ENCODE data around the gene MYB. TPM values are rescaled to one million over a fixed set of nuclear protein-coding genes. Genes with fewer than 3 reads are reported as not detected.

The MYB gene
- total and polyA plus RNA-seq, 2 experiments from 2014 or later, result 4.2 to 7.9 TPM

DNA sequence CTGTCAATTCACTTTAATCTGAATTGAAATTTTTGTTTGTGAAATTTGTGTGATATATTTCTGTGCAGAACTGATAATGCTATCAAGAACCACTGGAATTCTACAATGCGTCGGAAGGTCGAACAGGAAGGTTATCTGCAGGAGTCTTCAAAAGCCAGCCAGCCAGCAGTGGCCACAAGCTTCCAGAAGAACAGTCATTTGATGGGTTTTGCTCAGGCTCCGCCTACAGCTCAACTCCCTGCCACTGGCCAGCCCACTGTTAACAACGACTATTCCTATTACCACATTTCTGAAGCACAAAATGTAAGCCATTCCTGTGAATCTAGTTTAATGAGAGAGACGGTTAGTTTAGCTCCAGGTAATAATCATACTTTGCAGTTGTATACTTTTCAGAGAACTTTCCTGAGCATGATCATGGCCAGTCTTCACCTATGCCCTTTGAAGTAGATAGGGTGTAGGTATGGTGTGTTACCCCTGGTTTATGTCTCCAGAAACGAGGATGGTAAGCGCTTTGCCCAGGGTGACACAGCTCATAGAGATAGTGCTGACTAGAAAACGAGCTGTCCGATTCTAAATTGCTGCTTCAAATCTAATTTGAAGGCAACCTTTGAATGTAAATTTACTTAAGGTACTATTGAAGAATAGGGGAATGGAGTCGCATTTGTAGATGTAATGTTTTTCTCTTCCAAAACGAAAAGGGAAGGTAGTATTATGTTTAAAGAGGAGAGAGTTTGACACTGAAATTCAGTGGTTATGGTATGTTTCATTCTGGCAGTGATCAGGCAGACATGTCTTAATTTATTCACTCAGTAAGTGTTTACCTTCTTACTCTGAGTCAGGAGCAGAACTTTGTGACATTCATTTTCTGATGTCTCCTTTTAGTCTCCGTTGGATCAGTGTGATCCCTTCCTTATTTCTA, 11.4 kb downstream of the MYB start:
- ATAC-seq (no peak), DNase-seq (ENCODE audit: low spot score) (peak; percentile 19)
- no peak for TF ChIP-seq JUNB (IDR thresholded peaks at IDR 0.05; ENCODE audit: unreplicated experiment)
- TF ChIP-seq NANOG (IDR thresholded peaks at IDR 0.05; ENCODE audit: borderline replicate concordance), result no peak
- Histone ChIP-seq H4K20me1 (replicated peaks; ENCODE audit: insufficient read depth) (no peaks in the 10 kb centered on the region), H3K4me1 (ENCODE audit: insufficient read depth) (no peaks in the 10 kb centered on the region), H3F3A (replicated peaks; ENCODE audit: low read depth) (0 out of 2 replicates have a peak, but pooled peaks cover 2% of the 10 kb centered on the region), H3K79me2 (replicated peaks; ENCODE audit: insufficient read depth) (no peaks in the 10 kb centered on the region), H3K4me2 (no peak overlapping the region), H3K27me3 (ENCODE audit: insufficient read depth) (no peaks in the 10 kb centered on the region), H3K27ac (ENCODE audit: low read depth) (no peak overlapping the region), H2AFZ (no peak overlapping the region), H3K36me3 (ENCODE audit: insufficient read depth) (peaks cover 13% of the 10 kb centered on the region; the same call in 1 of the 2 replicates), H3K4me3 (no peak overlapping the region), H3K9me2 (ENCODE audit: insufficient read depth) (no peaks in the 10 kb centered on the region)
- Mint-ChIP-seq H3K36me3 (ENCODE audit: low read depth) (peaks cover 23% of the 10 kb centered on the region), H3K9me3 (no peaks in the 10 kb centered on the region), H3K4me3 (no peak overlapping the region), H3K27me3 (ENCODE audit: insufficient read depth, low read depth, poor library complexity) (peaks cover 2% of the 10 kb centered on the region), H3K27ac (no peak overlapping the region), H3K4me1 (peaks cover 10% of the 10 kb centered on the region)

DNA sequence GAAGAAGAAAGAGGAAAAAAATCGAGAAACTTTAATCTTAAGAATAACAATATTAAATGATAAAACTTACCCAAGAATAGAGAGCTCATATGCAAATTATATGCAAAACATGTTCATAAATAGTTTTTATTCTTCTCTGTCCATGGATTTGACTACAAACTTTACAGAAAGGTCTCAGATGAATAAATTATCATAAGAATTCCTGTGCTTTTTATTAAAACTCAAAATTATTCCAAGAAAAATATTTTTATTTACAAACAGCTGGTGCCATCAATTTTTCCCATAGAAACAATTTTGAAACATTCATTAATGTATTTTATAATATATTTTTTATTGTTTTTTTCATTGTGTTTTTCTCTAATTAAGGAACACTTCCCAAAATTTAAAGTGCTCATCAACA, 12.1 kb downstream of the MYB start:
- H3K4me3 Mint-ChIP-seq, result no peak overlapping the region
- peaks cover 2% of the 10 kb centered on the region for H3K27me3 Mint-ChIP-seq (ENCODE audit: insufficient read depth, low read depth, poor library complexity)
- Histone ChIP-seq H4K20me1 (replicated peaks; ENCODE audit: insufficient read depth) (no peaks in the 10 kb centered on the region), H2AFZ (no peak overlapping the region), H3K27ac (ENCODE audit: low read depth) (no peak overlapping the region), H3K4me3 (no peak overlapping the region), H3K27me3 (ENCODE audit: insufficient read depth) (no peaks in the 10 kb centered on the region), H3K4me1 (ENCODE audit: insufficient read depth) (no peaks in the 10 kb centered on the region), H3K79me2 (replicated peaks; ENCODE audit: insufficient read depth) (no peaks in the 10 kb centered on the region), H3K36me3 (ENCODE audit: insufficient read depth) (peaks cover 13% of the 10 kb centered on the region; the same call in 1 of the 2 replicates), H3K4me2 (no peak overlapping the region), H3K9me2 (ENCODE audit: insufficient read depth) (no peaks in the 10 kb centered on the region), H3F3A (replicated peaks; ENCODE audit: low read depth) (0 out of 2 replicates have a peak, but pooled peaks cover 2% of the 10 kb centered on the region)
- TF ChIP-seq, protein P1, sequence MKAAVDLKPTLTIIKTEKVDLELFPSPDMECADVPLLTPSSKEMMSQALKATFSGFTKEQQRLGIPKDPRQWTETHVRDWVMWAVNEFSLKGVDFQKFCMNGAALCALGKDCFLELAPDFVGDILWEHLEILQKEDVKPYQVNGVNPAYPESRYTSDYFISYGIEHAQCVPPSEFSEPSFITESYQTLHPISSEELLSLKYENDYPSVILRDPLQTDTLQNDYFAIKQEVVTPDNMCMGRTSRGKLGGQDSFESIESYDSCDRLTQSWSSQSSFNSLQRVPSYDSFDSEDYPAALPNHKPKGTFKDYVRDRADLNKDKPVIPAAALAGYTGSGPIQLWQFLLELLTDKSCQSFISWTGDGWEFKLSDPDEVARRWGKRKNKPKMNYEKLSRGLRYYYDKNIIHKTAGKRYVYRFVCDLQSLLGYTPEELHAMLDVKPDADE (IDR thresholded peaks at IDR 0.05), result no peak
- no peak for TF ChIP-seq EZH2 (IDR thresholded peaks at IDR 0.05; ENCODE audit: low read depth, unreplicated experiment)
- TF ChIP-seq JUNB (IDR thresholded peaks at IDR 0.05; ENCODE audit: unreplicated experiment), result no peak
- TF ChIP-seq EZH2phosphoT487 (IDR thresholded peaks at IDR 0.05; ENCODE audit: unreplicated experiment), result no peak
- TF ChIP-seq NANOG (IDR thresholded peaks at IDR 0.05; ENCODE audit: borderline replicate concordance), result no peak
- peaks cover 10% of the 10 kb centered on the region for H3K4me1 Mint-ChIP-seq
- ATAC-seq (no peak), DNase-seq (ENCODE audit: low spot score) (no peak)
- no peaks in the 10 kb centered on the region for H3K9me3 Mint-ChIP-seq
- no peak overlapping the region for H3K27ac Mint-ChIP-seq
- peaks cover 23% of the 10 kb centered on the region for H3K36me3 Mint-ChIP-seq (ENCODE audit: low read depth)

DNA sequence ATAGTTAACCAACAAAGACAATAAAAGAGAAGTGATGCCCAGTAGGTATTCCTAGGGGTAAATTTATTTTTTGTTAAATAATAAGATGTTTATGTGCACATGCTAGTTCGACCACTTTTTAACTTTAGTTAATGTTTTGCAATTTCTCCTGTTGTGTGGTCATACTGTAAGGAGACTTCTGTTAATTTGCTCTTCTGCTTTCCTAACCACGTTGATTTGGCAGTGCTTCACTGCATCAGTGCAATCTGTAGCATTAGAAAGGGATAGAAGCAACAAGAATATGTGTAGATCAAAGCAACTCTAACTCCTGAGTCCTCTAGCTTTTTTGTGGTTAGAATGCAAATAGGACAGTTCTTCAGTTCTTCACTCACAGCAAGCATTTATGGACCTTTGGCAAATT, 13.9 kb downstream of the MYB start:
- H3K27ac ChIP-seq (ENCODE audit: low read depth), result no peak overlapping the region
- H3K4me2 ChIP-seq, result no peak overlapping the region
- H3K27me3 ChIP-seq (ENCODE audit: insufficient read depth), result no peaks in the 10 kb centered on the region
- TF ChIP-seq EZH2phosphoT487 (IDR thresholded peaks at IDR 0.05; ENCODE audit: unreplicated experiment) (no peak), ZNF331 (CRISPR knock-in tag; IDR thresholded peaks at IDR 0.05; ENCODE audit: low read depth) (no peak), POLR2AphosphoS5 (IDR thresholded peaks at IDR 0.05; ENCODE audit: low read depth) (no peak)
- peaks cover 13% of the 10 kb centered on the region; the same call in 1 of the 2 replicates for H3K36me3 ChIP-seq (ENCODE audit: insufficient read depth)
- DNase-seq (ENCODE audit: low spot score), result no peak
- no peak overlapping the region for H3K4me3 ChIP-seq
- Mint-ChIP-seq H3K36me3 (ENCODE audit: low read depth) (peaks cover 23% of the 10 kb centered on the region), H3K27me3 (ENCODE audit: insufficient read depth, low read depth, poor library complexity) (no peaks in the 10 kb centered on the region), H3K4me3 (no peak overlapping the region), H3K9me3 (no peaks in the 10 kb centered on the region), H3K4me1 (peaks cover 10% of the 10 kb centered on the region), H3K27ac (no peak overlapping the region)
- no peak overlapping the region for H2AFZ ChIP-seq
- no peaks in the 10 kb centered on the region for H3K9me2 ChIP-seq (ENCODE audit: insufficient read depth)
- no peak for ATAC-seq
- H3F3A ChIP-seq (replicated peaks; ENCODE audit: low read depth), result 0 out of 2 replicates have a peak, but pooled peaks cover 2% of the 10 kb centered on the region
- no peaks in the 10 kb centered on the region for H3K79me2 ChIP-seq (replicated peaks; ENCODE audit: insufficient read depth)
- H3K4me1 ChIP-seq (ENCODE audit: insufficient read depth), result no peaks in the 10 kb centered on the region
- H4K20me1 ChIP-seq (replicated peaks; ENCODE audit: insufficient read depth), result no peaks in the 10 kb centered on the region

Measured in GM23338 (cell line).